ENCODE results near the gene EOGT. TPM values are rescaled to one million over a fixed set of nuclear protein-coding genes. Genes with fewer than 3 reads are reported as not detected.

Gene EOGT
- total RNA-seq, 1 experiment from 2014 or later = 21.0 TPM

DNA sequence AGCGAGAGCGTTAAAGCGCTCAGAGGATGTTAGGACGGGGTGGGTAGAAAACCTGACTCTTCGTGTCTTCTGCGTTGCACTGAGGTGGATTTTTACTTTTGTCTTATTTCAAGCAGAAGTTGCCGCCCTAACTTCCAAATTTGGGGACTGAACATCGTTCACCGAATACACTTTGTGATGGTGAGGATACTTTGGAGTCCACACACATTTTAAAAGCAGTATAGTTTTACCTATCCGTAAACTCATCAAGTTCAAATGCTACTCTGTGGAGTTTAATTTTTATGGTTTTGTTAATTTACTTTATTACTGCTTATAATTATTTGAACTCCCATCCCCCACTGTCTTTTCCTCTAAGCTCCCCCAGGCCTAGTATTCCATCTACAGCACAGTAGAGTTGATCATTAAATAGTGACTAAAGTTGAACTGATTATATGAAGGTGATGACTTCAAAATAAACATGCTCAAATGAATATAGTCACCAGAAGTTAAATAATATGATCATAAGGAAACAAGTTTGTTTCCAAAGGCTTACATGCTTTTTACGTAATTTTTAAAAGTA lies 617 bp upstream of the EOGT start:
- H3K27ac Mint-ChIP-seq (ENCODE audit: unreplicated experiment) = peak overlapping the region; percentile 39
- peak overlapping the region; percentile 80 for H3K4me3 Mint-ChIP-seq (ENCODE audit: low read depth, unreplicated experiment)
- no peaks in the 10 kb centered on the region for H3K9me3 Mint-ChIP-seq (ENCODE audit: low read depth, unreplicated experiment)
- intact Hi-C loops (cut with micrococcal nuclease; ENCODE audit: unreplicated experiment) = no loop called here
- TF ChIP-seq, protein P1, sequence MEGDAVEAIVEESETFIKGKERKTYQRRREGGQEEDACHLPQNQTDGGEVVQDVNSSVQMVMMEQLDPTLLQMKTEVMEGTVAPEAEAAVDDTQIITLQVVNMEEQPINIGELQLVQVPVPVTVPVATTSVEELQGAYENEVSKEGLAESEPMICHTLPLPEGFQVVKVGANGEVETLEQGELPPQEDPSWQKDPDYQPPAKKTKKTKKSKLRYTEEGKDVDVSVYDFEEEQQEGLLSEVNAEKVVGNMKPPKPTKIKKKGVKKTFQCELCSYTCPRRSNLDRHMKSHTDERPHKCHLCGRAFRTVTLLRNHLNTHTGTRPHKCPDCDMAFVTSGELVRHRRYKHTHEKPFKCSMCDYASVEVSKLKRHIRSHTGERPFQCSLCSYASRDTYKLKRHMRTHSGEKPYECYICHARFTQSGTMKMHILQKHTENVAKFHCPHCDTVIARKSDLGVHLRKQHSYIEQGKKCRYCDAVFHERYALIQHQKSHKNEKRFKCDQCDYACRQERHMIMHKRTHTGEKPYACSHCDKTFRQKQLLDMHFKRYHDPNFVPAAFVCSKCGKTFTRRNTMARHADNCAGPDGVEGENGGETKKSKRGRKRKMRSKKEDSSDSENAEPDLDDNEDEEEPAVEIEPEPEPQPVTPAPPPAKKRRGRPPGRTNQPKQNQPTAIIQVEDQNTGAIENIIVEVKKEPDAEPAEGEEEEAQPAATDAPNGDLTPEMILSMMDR (IDR thresholded peaks at IDR 0.05; ENCODE audit: unreplicated experiment) = no peak
- CTCF ChIA-PET = interaction anchor here (0.5 to 0.8 kb wide), 3 partner anchors 9 to 309 kb away, joined by 3 to 5 read pairs (median 4); no protein-coding TSS in a partner anchor
- no peak for DNase-seq
- H3K27me3 Mint-ChIP-seq (ENCODE audit: unreplicated experiment) = no peaks in the 10 kb centered on the region
- H3K4me1 Mint-ChIP-seq (ENCODE audit: low read depth, unreplicated experiment) = peaks cover 21% of the 10 kb centered on the region
- peaks cover 31% of the 10 kb centered on the region for H3K36me3 Mint-ChIP-seq (ENCODE audit: insufficient read depth, unreplicated experiment)
- no TSS peak for BruUV-seq (replicated peaks)

DNA sequence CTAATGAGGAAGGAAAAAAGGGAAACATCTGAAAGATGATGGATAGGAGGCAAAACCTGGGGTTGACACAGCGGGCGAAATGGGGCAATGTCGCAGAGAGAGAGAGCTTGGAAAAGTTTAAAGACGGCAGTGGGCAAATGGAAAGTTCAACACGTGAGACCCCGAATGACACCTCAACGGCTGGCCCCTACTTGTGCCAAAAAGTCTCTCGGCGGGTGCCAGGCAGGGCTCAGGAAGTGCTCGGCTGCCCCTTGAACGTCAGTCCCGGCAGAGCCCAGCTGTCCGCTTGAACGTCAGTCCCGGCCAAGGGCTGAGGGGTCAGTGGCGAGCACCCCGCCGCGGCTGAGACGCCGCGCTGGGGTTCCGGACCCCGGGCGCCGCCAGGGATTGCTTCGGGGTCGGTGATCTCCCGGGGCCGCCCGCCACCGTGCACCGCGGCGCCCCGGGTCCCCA lies 658 bp downstream of the EOGT start:
- no TSS peak for BruUV-seq (replicated peaks)
- H3K4me1 Mint-ChIP-seq (ENCODE audit: low read depth, unreplicated experiment) = peaks cover 21% of the 10 kb centered on the region
- peak; percentile 51 for DNase-seq
- intact Hi-C loops (cut with micrococcal nuclease; ENCODE audit: unreplicated experiment) = no loop called here
- H3K9me3 Mint-ChIP-seq (ENCODE audit: low read depth, unreplicated experiment) = no peaks in the 10 kb centered on the region
- TF ChIP-seq, protein P1 (IDR thresholded peaks at IDR 0.05; ENCODE audit: unreplicated experiment) = no peak
- no peaks in the 10 kb centered on the region for H3K27me3 Mint-ChIP-seq (ENCODE audit: unreplicated experiment)
- H3K4me3 Mint-ChIP-seq (ENCODE audit: low read depth, unreplicated experiment) = peak overlapping the region; percentile 80
- no peak overlapping the region for H3K27ac Mint-ChIP-seq (ENCODE audit: unreplicated experiment)
- CTCF ChIA-PET = interaction anchor here (0.8 kb wide), 2 partner anchors 7 to 311 kb away, joined by 3 to 5 read pairs; no protein-coding TSS in a partner anchor
- H3K36me3 Mint-ChIP-seq (ENCODE audit: insufficient read depth, unreplicated experiment) = peaks cover 31% of the 10 kb centered on the region

DNA sequence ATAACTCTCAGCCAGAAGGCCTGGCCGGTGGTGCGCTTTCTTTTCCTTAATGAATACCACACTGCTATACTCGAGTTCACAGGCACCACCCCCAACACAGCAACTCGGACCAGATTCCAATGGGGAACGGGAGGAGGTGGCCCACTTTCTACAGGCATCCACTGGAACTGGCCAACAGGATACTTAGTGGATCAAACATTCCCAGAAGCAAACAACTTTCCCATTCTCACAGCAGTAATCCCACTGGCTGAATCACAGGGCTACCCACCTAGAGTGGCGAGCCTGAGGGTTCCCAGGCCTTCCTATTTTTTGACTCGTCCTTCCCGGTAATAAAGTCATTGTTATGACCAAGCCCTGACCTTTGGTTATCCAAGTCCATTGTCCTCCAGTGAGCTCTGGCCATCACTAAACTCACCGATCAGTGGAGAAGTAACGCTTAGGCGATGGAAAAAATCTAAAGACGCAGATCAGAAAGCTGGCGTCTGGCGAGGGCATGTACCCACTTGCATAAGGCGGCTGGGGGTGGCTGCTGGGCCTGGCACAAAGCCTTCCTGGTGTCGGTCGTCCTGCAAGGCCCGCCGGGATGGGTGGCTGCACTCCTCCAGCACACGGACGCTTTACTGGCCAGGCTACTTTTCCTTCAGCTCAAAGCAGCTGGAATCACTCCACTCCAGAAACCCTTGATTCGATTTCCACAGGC lies 1.2 kb downstream of the EOGT start:
- CTCF ChIA-PET = no interaction called here
- TF ChIP-seq, protein P1 (IDR thresholded peaks at IDR 0.05; ENCODE audit: unreplicated experiment) = no peak
- H3K27ac Mint-ChIP-seq (ENCODE audit: unreplicated experiment) = no peak overlapping the region
- peaks cover 28% of the 10 kb centered on the region for H3K36me3 Mint-ChIP-seq (ENCODE audit: insufficient read depth, unreplicated experiment)
- no peaks in the 10 kb centered on the region for H3K27me3 Mint-ChIP-seq (ENCODE audit: unreplicated experiment)
- DNase-seq = no peak
- BruUV-seq (replicated peaks) = no TSS peak
- no peaks in the 10 kb centered on the region for H3K9me3 Mint-ChIP-seq (ENCODE audit: low read depth, unreplicated experiment)
- H3K4me1 Mint-ChIP-seq (ENCODE audit: low read depth, unreplicated experiment) = peaks cover 17% of the 10 kb centered on the region
- intact Hi-C loops (cut with micrococcal nuclease; ENCODE audit: unreplicated experiment) = no loop called here
- peak overlapping the region; percentile 80 for H3K4me3 Mint-ChIP-seq (ENCODE audit: low read depth, unreplicated experiment)

DNA sequence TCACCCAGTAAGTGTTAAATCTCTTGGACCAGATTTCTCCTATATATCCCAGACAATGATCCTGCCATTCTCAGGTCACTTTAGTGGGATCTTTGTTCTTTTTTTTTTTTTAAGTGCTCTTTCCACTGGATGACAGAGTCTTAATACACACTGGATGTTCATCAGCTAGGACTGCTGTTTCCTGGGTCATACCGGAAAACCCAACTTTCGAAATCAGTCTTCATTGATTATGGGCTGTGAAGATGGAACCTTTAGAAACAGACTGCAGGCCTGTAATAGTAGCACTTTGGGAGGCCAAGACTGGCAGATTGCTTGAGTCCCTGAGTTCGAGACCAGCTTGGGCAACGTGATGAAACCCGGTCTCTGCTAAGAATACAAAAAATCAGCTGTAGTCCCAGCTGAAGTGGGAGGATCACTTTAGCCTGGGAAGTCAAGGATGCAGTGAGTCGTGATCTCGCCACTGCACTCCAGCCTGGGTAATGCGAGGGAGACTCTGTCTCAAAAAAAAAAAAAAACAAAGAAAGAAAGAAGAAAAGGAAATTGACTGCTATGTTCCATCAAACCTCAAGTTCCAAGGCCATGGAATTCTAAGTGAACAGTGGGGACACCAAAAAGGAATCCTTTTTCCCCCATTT lies 2.3 kb downstream of the EOGT start:
- Mint-ChIP-seq H3K27me3 (ENCODE audit: unreplicated experiment) (no peaks in the 10 kb centered on the region), H3K9me3 (ENCODE audit: low read depth, unreplicated experiment) (no peaks in the 10 kb centered on the region), H3K36me3 (ENCODE audit: insufficient read depth, unreplicated experiment) (peaks cover 22% of the 10 kb centered on the region), H3K4me1 (ENCODE audit: low read depth, unreplicated experiment) (peaks cover 10% of the 10 kb centered on the region), H3K4me3 (ENCODE audit: low read depth, unreplicated experiment) (no peak overlapping the region), H3K27ac (ENCODE audit: unreplicated experiment) (no peak overlapping the region)
- no peak for DNase-seq
- intact Hi-C loops (cut with micrococcal nuclease; ENCODE audit: unreplicated experiment) = no loop called here
- no TSS peak for BruUV-seq (replicated peaks)
- CTCF ChIA-PET = no interaction called here
- TF ChIP-seq, protein P1 (IDR thresholded peaks at IDR 0.05; ENCODE audit: unreplicated experiment) = no peak
